Measurements from ENCODE around the gene PNMT. TPM values are rescaled to one million over a fixed set of nuclear protein-coding genes. Genes with fewer than 3 reads are reported as not detected.

Gene PNMT
- polyA plus RNA-seq, 1 donor from 2014 or later = 1.5 TPM

DNA sequence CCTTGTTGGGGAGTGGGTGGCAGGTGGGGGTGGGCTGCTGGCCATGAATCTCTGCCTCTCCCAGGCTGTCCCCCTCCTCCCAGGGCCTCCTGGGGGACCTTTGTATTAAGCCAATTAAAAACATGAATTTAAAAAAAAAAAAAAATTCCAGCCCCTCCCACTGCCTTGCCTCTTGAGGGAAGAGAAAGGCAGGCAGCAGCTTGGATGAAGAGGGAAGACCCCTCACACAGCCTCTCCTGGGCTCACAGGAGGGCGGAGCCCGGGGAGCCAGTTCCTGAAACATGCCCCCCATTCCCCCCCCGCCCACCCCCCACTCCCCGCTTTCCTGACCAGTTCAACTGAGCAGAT is 4.9 kb upstream of the PNMT start:
- TF ChIP-seq POLR2AphosphoS5 (IDR thresholded peaks at IDR 0.05) = no peak
- TF ChIP-seq CTCF (IDR thresholded peaks at IDR 0.05; ENCODE audit: poor library complexity, severe bottlenecking) = no peak
- no peak for TF ChIP-seq TAF1 (IDR thresholded peaks at IDR 0.05; ENCODE audit: low read depth)
- TF ChIP-seq RAD21 (conservative IDR thresholded peaks at IDR 0.05) = no peak
- no peak for TF ChIP-seq EP300 (conservative IDR thresholded peaks at IDR 0.05; ENCODE audit: poor library complexity, severe bottlenecking)
- no peaks in the 10 kb centered on the region for H4K20me1 ChIP-seq (ENCODE audit: insufficient read depth)
- H3K27me3 ChIP-seq (ENCODE audit: insufficient read depth, low read depth, low read length) = peaks cover 8% of the 10 kb centered on the region
- no peaks in the 10 kb centered on the region for H3K9me3 ChIP-seq (ENCODE audit: low read length)
- no peak overlapping the region for H3K4me3 ChIP-seq (ENCODE audit: low read length)
- no peak overlapping the region for H3K27ac ChIP-seq (ENCODE audit: low read length)
- H3K9me2 ChIP-seq (ENCODE audit: insufficient read depth, low read length) = no peaks in the 10 kb centered on the region
- no peaks in the 10 kb centered on the region for H3K36me3 ChIP-seq (ENCODE audit: insufficient read depth, low read length)
- no peak overlapping the region for H3K9ac ChIP-seq (ENCODE audit: low read length)
- H3F3A ChIP-seq (ENCODE audit: insufficient read depth, low read length, poor library complexity, severe bottlenecking) = no peaks in the 10 kb centered on the region
- H3K79me2 ChIP-seq (replicated peaks; ENCODE audit: insufficient read depth, low read length) = no peaks in the 10 kb centered on the region
- no peak overlapping the region for H3K4me2 ChIP-seq (ENCODE audit: low read length)
- H2AFZ ChIP-seq (ENCODE audit: low read depth, low read length) = no peak overlapping the region

DNA sequence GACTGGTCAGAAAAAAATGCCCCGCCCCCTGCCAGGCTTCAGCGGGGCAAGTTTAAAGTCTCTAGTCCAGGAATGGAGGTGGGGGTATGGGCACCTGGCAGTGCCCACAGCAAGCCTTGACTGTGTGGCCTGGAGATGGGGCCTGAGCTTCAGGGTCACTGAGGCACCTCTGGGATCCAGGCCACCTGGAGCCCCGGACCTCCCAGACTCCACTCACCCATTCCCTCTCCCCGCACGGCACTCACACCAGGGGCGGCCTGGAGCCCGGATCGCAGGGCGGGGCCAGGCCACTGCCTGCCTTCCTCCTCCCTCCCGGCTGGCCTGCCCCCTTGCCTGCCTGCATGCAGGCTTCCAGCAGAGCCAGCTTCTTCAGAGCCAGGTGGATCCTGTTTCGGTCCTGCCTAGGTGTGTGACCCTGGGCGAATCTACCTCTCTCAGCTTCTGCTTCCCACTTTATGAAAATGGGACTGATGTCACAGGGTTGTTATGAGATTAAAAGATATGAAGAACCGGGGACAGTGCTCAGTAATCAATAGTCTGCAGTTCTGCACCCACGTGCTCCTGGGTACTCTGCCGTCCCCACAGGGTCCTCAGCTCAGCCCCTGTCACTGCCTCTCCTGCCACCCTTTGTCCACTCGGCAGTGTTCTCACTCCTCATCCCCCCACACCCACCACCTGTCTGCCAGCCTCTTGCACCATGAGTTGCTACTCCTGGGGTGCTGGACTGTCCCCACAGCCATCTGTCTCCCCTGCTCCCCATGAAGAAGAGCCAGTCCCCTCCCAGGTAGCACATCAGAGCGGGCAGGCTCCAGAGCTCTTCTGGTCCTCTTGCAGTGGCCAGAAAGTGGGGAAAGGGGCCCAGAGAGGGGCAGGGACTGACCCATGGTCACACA is 4.3 kb upstream of the PNMT start:
- H3K36me3 ChIP-seq (ENCODE audit: insufficient read depth, low read length) = no peaks in the 10 kb centered on the region
- no peak overlapping the region for H3K9ac ChIP-seq (ENCODE audit: low read length)
- TF ChIP-seq POLR2AphosphoS5 (IDR thresholded peaks at IDR 0.05) (no peak), MXI1 (conservative IDR thresholded peaks at IDR 0.05; ENCODE audit: poor library complexity, severe bottlenecking) (no peak), EP300 (conservative IDR thresholded peaks at IDR 0.05; ENCODE audit: poor library complexity, severe bottlenecking) (no peak), REST (IDR thresholded peaks at IDR 0.05; ENCODE audit: borderline replicate concordance) (no peak), EZH2 (IDR thresholded peaks at IDR 0.05; ENCODE audit: borderline replicate concordance, insufficient read depth, low read length, poor library complexity, severe bottlenecking) (no peak), RAD21 (conservative IDR thresholded peaks at IDR 0.05) (no peak), CTCF (IDR thresholded peaks at IDR 0.05; ENCODE audit: poor library complexity, severe bottlenecking) (no peak), SMC3 (conservative IDR thresholded peaks at IDR 0.05; ENCODE audit: poor library complexity) (no peak), TAF1 (IDR thresholded peaks at IDR 0.05; ENCODE audit: low read depth) (no peak)
- no peaks in the 10 kb centered on the region for H4K20me1 ChIP-seq (ENCODE audit: insufficient read depth)
- no peak overlapping the region for H2AFZ ChIP-seq (ENCODE audit: low read depth, low read length)
- no peaks in the 10 kb centered on the region for H3K9me3 ChIP-seq (ENCODE audit: low read length)
- H3K27ac ChIP-seq (ENCODE audit: low read length) = no peak overlapping the region
- H3K27me3 ChIP-seq (ENCODE audit: insufficient read depth, low read depth, low read length) = peaks cover 14% of the 10 kb centered on the region
- no peaks in the 10 kb centered on the region for H3K9me2 ChIP-seq (ENCODE audit: insufficient read depth, low read length)
- H3F3A ChIP-seq (ENCODE audit: insufficient read depth, low read length, poor library complexity, severe bottlenecking) = no peaks in the 10 kb centered on the region
- H3K4me2 ChIP-seq (ENCODE audit: low read length) = no peak overlapping the region
- H3K79me2 ChIP-seq (replicated peaks; ENCODE audit: insufficient read depth, low read length) = no peaks in the 10 kb centered on the region
- no peak overlapping the region for H3K4me3 ChIP-seq (ENCODE audit: low read length)

Measured in neural cell (in vitro differentiated cells).